T-helper 2 cell treated with Interferon-gamma antibody and Interleukin-4, amounts not matched to agents 5 μg/mL and 100 μg/mL, for 36 hours (primary cell): ENCODE data around the gene DCLK3.

Experiments
- DNase-seq: peaks from one replicate; pipeline ENCODE4 v3.0.0; 2021; ENCODE audit warnings: low spot score
- H3K27ac Mint-ChIP-seq: one replicate; pipeline ENCODE4 v1.8.0; 2021; ENCODE audit warnings: mild to moderate bottlenecking, mixed read lengths
- H3K27me3 Mint-ChIP-seq: one replicate; pipeline ENCODE4 v1.8.0; 2021; ENCODE audit warnings: low read depth, mixed read lengths
- H3K36me3 Mint-ChIP-seq: one replicate; pipeline ENCODE4 v1.8.0; 2021; ENCODE audit warnings: low read depth, mixed read lengths
- H3K4me1 Mint-ChIP-seq: one replicate; pipeline ENCODE4 v1.8.0; 2021; ENCODE audit warnings: low read depth, mixed read lengths
- H3K4me3 Mint-ChIP-seq: one replicate; pipeline ENCODE4 v1.8.0; 2022; ENCODE audit warnings: mild to moderate bottlenecking, moderate library complexity, mixed read lengths
- H3K9me3 Mint-ChIP-seq: one replicate; pipeline ENCODE4 v1.8.0; 2021; ENCODE audit warnings: mixed read lengths

DCLK3 gene, protein sequence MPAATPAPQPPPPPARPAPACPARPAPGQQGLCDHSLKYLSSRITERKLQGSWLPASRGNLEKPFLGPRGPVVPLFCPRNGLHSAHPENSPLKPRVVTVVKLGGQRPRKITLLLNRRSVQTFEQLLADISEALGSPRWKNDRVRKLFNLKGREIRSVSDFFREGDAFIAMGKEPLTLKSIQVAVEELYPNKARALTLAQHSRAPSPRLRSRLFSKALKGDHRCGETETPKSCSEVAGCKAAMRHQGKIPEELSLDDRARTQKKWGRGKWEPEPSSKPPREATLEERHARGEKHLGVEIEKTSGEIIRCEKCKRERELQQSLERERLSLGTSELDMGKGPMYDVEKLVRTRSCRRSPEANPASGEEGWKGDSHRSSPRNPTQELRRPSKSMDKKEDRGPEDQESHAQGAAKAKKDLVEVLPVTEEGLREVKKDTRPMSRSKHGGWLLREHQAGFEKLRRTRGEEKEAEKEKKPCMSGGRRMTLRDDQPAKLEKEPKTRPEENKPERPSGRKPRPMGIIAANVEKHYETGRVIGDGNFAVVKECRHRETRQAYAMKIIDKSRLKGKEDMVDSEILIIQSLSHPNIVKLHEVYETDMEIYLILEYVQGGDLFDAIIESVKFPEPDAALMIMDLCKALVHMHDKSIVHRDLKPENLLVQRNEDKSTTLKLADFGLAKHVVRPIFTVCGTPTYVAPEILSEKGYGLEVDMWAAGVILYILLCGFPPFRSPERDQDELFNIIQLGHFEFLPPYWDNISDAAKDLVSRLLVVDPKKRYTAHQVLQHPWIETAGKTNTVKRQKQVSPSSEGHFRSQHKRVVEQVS

DNA sequence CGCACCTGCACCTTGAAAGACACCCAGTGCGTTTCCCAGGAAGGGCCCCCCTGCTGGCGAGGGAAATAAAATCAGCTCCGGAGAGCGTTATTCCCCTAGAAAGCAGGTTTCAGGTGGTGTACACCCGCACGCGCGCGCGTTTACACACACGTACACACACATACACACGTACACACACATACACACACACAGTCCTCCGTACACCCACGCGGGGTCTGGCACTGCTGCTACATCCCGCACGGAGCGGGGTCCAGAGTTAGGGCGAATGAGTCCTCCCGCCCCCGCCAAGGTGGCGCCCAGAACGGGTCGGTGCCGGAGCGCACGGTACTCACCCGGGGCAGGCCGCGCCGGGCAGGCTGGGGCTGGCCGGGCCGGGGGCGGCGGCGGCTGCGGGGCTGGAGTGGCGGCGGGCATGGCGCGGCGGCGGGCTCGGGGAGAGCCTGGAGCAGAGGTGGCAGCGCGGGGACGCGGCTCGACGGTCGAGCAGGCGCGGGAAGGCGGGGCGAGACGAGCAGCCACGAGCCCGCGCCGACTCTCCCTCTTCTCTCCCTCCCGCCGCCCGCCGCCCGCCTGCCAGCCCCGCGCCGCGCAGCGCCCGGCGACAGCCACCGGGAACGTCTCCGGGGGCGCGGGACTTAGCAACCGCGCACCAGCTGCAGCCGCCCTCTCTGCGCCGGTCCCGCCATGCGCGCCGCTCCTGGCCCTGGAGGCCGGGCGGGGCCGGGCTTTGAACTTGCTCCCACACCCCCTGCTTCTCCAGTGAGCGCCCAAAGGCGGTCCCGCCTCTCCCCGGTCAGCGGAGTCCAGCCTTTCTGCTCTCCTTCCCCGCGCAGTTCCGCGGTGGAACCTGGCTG lies at the start of gene DCLK3:
Gene DCLK3 (minus strand): TSS at position 704 of the 854 bp plus-strand sequence. CDS start 290 bp downstream, at position 414.
- Mint-ChIP-seq H3K36me3 (no peaks in the 10 kb centered on the region), H3K4me3 (peak within 1 kb of the TSS; percentile 57), H3K27ac (no peak within 1 kb of the TSS), H3K27me3 (peaks cover 68% of the 10 kb centered on the region), H3K9me3 (no peaks in the 10 kb centered on the region), H3K4me1 (peaks cover 2% of the 10 kb centered on the region)
- no peak for DNase-seq

DNA sequence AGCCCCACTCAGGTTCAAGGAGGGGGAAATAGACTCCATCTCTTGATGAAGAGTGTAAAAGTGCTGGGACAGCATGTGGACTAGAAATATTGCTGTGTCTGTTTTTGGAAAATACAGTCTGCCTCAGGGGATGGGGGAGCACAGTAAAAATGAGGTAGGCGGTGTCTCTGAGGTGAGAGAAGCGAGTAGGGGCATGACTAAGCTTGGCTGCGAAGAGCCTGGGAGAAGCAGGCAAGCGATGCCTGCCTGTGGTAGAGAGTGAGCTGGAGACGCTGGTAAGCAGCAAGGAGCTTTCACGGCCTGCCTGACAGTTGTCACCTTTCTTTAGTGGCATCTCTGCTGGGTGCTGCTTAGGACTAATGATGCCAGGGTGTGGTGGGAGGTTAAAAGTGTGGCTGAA lies 49.0 kb upstream of the DCLK3 start:
- Mint-ChIP-seq H3K4me1 (no peaks in the 10 kb centered on the region), H3K9me3 (no peaks in the 10 kb centered on the region), H3K4me3 (no peak overlapping the region), H3K36me3 (no peaks in the 10 kb centered on the region), H3K27ac (no peak overlapping the region), H3K27me3 (peaks cover 11% of the 10 kb centered on the region)
- DNase-seq: no peak

DNA sequence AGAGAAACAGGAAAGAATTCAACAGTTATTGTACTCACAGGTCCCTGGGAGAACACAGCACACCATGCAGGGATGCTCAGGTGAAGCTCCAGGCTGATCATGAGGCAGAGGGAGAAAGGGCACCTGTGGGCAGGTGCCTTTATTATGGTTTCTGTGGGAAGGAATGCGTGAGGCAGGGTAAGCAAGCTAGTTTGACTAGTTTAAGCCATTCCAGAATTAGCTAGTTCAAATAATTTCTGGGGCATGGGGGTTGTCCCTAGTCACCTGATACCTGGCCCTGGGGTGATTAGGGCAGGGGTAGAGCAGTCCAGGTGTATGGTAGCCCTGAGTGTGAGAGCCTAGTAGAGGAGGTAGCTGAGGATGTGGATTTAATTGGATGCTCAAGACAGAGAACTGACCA lies 47.9 kb upstream of the DCLK3 start:
- no peaks in the 10 kb centered on the region for H3K9me3 Mint-ChIP-seq
- H3K4me1 Mint-ChIP-seq: no peaks in the 10 kb centered on the region
- H3K36me3 Mint-ChIP-seq: no peaks in the 10 kb centered on the region
- no peak overlapping the region for H3K27ac Mint-ChIP-seq
- peaks cover 15% of the 10 kb centered on the region for H3K27me3 Mint-ChIP-seq
- no peak for DNase-seq
- no peak overlapping the region for H3K4me3 Mint-ChIP-seq

DNA sequence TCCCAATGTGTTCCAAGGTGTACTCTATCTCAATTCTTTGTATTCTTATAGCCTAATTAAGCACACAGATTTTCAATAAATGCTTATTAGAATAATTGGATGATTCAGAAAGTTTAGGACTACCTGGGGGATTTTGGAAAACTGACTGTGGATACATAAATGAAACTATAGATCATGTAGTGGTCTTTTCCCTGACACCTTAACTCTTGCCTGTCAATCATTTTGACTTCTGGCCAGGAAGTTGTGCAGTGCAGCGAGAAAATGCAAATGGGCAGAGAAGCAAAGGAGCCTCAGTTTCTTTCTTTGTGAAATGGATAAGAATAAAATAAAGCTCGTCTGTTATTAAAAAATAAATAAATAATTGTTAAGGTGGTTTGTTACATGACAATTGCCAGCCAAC lies 47.4 kb upstream of the DCLK3 start:
- H3K36me3 Mint-ChIP-seq: no peaks in the 10 kb centered on the region
- no peaks in the 10 kb centered on the region for H3K9me3 Mint-ChIP-seq
- no peak overlapping the region for H3K4me3 Mint-ChIP-seq
- DNase-seq: no peak
- H3K27ac Mint-ChIP-seq: no peak overlapping the region
- H3K4me1 Mint-ChIP-seq: no peaks in the 10 kb centered on the region
- H3K27me3 Mint-ChIP-seq: peaks cover 15% of the 10 kb centered on the region

DNA sequence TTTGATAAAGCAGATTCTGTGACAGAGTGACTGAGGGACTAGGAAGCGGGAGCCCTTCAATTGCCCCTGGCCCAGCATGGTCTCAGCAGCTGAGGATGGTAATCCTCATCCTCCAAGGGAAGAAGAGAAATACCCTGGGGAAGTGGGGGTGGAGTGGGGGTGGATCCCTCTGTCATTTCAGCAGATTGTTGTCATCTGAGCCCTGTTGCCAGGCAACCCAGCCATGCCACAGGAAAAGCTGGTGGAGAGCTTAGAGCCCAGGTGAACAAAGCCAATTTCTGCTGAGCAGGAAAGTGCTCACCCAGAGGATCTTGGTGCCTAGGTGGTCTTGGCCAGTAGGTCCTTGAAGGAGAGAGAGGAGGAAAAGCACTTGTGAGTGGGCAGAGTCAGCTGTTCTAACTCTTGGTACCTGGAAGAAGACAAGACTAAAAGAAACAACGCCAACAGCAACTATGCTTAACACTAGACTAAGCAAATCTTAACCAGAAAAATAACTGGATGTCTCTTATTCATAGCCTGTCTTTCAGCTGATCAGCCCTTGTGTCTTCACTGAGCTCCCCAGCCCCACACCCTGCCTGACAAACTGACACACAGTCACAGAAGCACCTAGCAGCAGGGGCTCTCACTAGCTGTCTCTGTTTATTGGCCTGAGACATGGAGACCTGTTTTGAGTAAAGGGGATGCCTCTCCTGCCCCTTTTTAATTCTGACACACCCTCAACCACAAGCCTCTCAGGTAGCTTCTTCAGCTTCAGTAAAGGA lies 40.1 kb upstream of the DCLK3 start:
- H3K4me3 Mint-ChIP-seq: no peak overlapping the region
- no peaks in the 10 kb centered on the region for H3K36me3 Mint-ChIP-seq
- H3K4me1 Mint-ChIP-seq: no peaks in the 10 kb centered on the region
- H3K27ac Mint-ChIP-seq: no peak overlapping the region
- no peak for DNase-seq
- H3K27me3 Mint-ChIP-seq: peaks cover 31% of the 10 kb centered on the region
- H3K9me3 Mint-ChIP-seq: no peaks in the 10 kb centered on the region

DNA sequence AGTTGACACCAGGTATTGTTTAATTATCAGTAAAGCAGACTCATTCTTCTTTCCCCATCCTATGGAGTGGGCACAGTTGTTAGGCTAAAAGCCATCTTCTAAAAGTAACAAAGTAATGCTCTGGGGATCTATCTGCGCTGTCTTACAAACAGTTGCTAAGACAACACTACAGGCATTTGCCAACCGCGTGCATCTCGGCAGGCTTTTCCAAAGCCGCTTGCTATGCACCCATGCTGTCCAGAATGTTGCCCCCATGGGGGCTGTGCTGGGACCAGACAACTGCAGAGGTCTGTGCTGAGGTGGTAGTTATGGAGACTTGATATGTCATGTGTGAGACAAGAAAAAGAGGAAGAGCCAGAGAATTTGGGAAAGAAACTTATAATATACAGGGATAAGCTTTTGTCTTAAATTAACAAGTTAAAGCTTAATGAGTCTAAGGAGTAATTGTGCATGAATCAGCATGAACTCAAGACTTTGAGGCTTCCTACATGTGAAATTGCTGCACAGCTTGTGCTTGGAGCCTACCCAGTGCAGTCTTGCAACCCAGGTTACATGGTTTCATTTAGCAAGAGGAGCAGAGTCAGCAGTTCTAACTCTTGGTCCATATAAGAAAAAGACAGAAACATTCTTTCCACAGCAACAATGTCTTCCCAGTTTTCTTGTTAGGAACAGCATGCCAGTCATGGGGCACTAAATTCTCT lies 38.9 kb upstream of the DCLK3 start:
- Mint-ChIP-seq H3K27ac (no peak overlapping the region), H3K9me3 (no peaks in the 10 kb centered on the region), H3K4me3 (no peak overlapping the region), H3K27me3 (peaks cover 26% of the 10 kb centered on the region), H3K4me1 (no peaks in the 10 kb centered on the region), H3K36me3 (no peaks in the 10 kb centered on the region)
- no peak for DNase-seq

DNA sequence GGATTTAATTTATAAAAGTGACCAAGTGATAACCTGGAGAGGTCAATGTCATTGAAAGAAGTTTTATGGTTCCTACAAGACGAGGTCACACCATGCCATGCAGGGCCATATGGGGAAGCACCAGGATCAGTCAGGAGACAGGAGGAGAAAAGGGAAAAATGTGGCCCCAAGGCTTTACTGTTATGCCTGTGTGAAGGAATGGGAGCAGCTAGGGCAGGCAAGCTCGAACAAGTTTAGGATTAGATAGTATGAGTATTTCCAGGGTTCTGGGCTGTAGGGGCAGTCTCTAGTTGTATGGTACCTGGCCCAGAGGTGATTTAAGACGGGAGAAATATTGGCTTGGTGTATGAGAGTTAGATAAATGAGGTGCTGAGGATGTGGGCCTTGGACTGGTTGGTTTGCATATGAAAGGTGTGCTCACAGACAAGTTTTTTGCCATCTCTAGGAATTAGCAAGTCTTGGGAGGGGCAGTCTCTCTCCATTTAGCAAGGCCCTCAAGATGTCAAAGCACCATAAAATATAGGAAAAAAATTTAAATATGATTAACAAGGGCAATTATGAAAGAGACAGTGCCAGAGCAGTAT lies 36.3 kb upstream of the DCLK3 start:
- Mint-ChIP-seq H3K4me1 (no peaks in the 10 kb centered on the region), H3K27me3 (peaks cover 18% of the 10 kb centered on the region), H3K27ac (no peak overlapping the region), H3K9me3 (no peaks in the 10 kb centered on the region), H3K4me3 (no peak overlapping the region), H3K36me3 (no peaks in the 10 kb centered on the region)
- DNase-seq: no peak

DNA sequence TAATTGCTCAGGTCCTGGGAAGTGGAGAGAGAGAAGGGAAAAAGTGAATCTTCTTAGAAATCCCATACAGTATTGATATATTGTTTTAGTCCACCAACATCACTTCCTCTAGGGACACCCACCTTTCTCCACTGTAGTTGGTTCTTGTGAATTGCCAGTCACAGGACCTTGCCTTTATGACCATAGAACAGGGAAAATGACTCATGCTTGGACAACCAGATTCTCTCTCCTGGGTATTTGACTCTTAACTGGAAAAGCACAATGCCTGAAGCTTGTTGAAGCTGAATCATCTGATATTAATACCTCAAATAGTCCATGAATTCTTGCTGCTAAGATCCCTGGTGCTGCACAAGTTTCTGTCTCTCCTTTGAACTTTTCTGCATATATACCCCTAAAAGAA lies 32.5 kb upstream of the DCLK3 start:
- Mint-ChIP-seq H3K27me3 (peaks cover 12% of the 10 kb centered on the region), H3K4me3 (no peak overlapping the region), H3K27ac (no peak overlapping the region), H3K4me1 (no peaks in the 10 kb centered on the region), H3K9me3 (no peaks in the 10 kb centered on the region), H3K36me3 (no peaks in the 10 kb centered on the region)
- no peak for DNase-seq

DNA sequence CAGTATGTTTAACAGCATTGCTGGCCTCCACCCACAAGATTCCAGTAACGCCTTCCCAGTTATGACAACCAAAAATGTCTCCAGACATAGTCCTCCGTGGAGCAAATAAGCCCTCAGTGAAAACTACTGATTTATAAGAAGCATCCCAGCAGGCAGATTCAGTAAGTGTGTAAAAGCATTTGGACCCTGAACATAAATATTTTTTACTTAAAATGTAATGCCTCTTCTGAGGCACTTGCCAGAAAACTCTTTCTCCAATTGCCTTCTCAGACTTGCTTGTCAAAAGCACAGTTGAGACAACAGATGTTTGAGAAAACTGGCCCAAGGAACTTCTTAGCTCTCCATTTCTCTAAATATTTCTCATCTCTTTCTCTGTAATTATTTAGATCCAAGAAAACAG lies 31.8 kb upstream of the DCLK3 start:
- no peaks in the 10 kb centered on the region for H3K36me3 Mint-ChIP-seq
- no peak for DNase-seq
- no peak overlapping the region for H3K4me3 Mint-ChIP-seq
- no peak overlapping the region for H3K27ac Mint-ChIP-seq
- H3K27me3 Mint-ChIP-seq: peaks cover 5% of the 10 kb centered on the region
- no peaks in the 10 kb centered on the region for H3K9me3 Mint-ChIP-seq
- H3K4me1 Mint-ChIP-seq: no peaks in the 10 kb centered on the region

DNA sequence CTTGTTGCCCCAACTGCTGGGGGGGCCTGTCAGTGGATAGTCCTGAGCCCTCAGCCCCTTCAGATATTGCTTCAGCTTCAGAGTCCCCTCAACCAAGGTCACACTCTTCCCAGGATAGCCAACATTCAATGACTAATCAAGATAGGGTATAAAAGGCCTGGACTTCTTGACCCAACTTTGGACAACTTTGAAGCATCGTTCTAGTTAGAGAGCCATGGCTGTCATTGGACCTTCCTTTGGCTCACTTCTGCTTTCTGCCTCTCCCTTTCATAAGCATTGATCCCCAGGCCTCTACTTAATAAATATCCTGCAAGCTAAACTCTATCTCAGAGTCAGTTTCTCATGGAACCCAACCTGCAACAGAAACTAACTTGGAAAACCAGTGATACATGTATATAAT lies 31.3 kb upstream of the DCLK3 start:
- H3K4me1 Mint-ChIP-seq: no peaks in the 10 kb centered on the region
- peaks cover 5% of the 10 kb centered on the region for H3K27me3 Mint-ChIP-seq
- H3K27ac Mint-ChIP-seq: no peak overlapping the region

DNA sequence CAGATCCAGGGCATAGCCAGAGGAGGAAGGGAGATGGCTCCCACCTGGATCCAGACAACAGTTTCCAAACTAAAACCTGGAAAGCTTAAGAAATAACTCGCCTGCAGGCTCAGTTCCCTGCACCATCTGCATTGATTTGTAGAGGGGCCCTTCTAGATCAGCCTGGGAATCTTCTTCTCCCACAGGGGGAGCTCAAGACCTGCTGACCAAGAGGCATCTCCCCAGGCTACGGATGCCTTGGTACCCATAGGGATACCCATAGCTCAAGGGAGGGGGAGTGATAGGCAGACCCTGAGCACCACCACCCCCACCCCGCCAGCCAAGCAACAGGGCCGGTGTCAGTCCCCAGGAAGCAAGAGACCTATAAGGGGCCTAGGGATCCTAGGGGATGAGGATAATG lies 28.0 kb upstream of the DCLK3 start:
- Mint-ChIP-seq H3K36me3 (no peaks in the 10 kb centered on the region), H3K27me3 (peaks cover 13% of the 10 kb centered on the region), H3K4me1 (no peaks in the 10 kb centered on the region), H3K4me3 (no peak overlapping the region), H3K27ac (no peak overlapping the region), H3K9me3 (no peaks in the 10 kb centered on the region)
- DNase-seq: no peak

More for the DNA sequence above, 31.3 kb upstream of the DCLK3 start:
- Mint-ChIP-seq H3K4me3 (no peak overlapping the region), H3K9me3 (no peaks in the 10 kb centered on the region), H3K36me3 (no peaks in the 10 kb centered on the region)
- no peak for DNase-seq

DNA sequence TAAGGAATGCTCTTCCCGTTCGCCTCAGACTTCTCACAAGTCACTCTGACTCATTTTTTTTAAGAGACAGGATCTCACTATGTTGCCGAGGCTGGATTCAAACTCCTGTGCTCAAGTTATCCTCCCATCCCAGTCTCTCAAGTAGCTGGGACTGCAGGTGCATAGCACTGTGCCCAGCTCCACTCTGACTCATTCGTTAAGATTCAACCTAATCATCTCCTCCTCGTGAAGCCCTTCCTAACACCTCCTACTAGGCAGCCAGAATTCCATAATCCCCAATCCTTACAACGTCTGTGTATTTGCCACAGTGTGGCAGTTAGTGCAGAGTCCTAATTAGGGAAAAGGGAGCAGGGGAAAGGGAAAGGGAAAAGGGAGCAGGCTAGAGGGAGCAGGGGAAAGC lies 26.4 kb upstream of the DCLK3 start:
- Mint-ChIP-seq H3K27ac (no peak overlapping the region), H3K27me3 (peaks cover 13% of the 10 kb centered on the region), H3K4me3 (no peak overlapping the region), H3K36me3 (no peaks in the 10 kb centered on the region), H3K4me1 (no peaks in the 10 kb centered on the region), H3K9me3 (no peaks in the 10 kb centered on the region)
- no peak for DNase-seq
